OCI-LY3 (cell line): ENCODE measurements around the gene TMEM171.

ENCODE experiments used
- CTCF ChIP-seq: fragments of 200-600, 300-600 bp; sonication (generic); IDR thresholded peaks from 2 replicates; pipeline ENCODE4 v1.5.1; 2014; ENCODE audit warnings: antibody characterized with exemption, low read length, low read depth
- EZH2phosphoT487 ChIP-seq: fragments of 200-600 bp; shearing (Covaris generic); IDR thresholded peaks from 2 replicates; pipeline ENCODE4 v1.6.1; 2018; ENCODE audit warnings: antibody characterized with exemption, mixed run types, low read depth

DNA sequence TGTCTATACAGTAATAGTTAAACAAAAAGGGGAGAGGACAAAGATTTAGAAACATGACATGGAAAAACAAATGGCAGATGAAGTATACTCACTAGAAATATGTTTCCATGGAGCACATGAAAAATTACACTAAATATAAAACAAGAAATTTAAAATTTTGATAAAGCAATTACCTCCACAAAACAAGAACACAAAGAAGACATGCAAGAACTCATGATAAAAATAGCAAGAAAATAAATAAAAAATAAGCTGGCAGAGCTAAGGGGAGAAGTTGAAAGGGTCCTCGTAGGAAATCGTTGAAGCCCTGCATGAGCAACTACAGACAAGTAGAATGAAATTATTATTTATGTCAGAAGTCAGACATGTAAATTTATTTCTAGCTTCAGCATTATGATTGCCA lies 22.6 kb upstream of the TMEM171 start:
- TF ChIP-seq CTCF (no peak), EZH2phosphoT487 (no peak)
